Measurements from ENCODE around the gene RXRA. TPM values are rescaled to one million over a fixed set of nuclear protein-coding genes. Genes with fewer than 3 reads are reported as not detected.
A peak's percentile ranks its signal among the peaks of the same experiment; 100 is the strongest.

Gene RXRA
- polyA plus RNA-seq, 1 experiment, result 12.0 TPM

- POLR2A ChIA-PET, result interaction anchor here (0.6 kb wide), 2 partner anchors 52 to 144 kb away, joined by 3 to 7 read pairs; no protein-coding TSS in a partner anchor
- H3K36me3 ChIP-seq (ENCODE audit: control insufficient read depth, insufficient read depth, low read length), result no peaks in the 10 kb centered on the region
- DNase-seq (ENCODE audit: low read depth), result no peak
- 0 out of 2 replicates have a peak, but pooled peaks have one; percentile 15 for TF ChIP-seq CTCF (IDR thresholded peaks at IDR 0.05; ENCODE audit: insufficient read depth, low read depth, low read length)
- H3K27me3 ChIP-seq (ENCODE audit: control insufficient read depth, insufficient read depth, low read length), result no peaks in the 10 kb centered on the region; the same call in 1 of the 2 replicates
- CTCF ChIA-PET, result interaction anchor here (0.7 to 1.5 kb wide), 3 partner anchors 30 to 147 kb away, joined by 3 to 6 read pairs (median 4); no protein-coding TSS in a partner anchor
- H3K4me3 ChIP-seq (ENCODE audit: low read depth, low read length), result no peak overlapping the region
Measured at GRCh38 chr9:134317790-134318414, 8.4 kb upstream of the RXRA start.

GRCh38 chr9:134318481-134318891 is 7.8 kb upstream of the RXRA start:
- no peaks in the 10 kb centered on the region for H3K36me3 ChIP-seq (ENCODE audit: control insufficient read depth, insufficient read depth, low read length)
- DNase-seq (ENCODE audit: low read depth), result no peak
- POLR2A ChIA-PET, result no interaction called here
- no peak for TF ChIP-seq CTCF (IDR thresholded peaks at IDR 0.05; ENCODE audit: insufficient read depth, low read depth, low read length)
- no peak overlapping the region for H3K4me3 ChIP-seq (ENCODE audit: low read depth, low read length)
- H3K27me3 ChIP-seq (ENCODE audit: control insufficient read depth, insufficient read depth, low read length), result no peaks in the 10 kb centered on the region; the same call in 1 of the 2 replicates
- CTCF ChIA-PET, result interaction anchor here (0.7 to 0.8 kb wide), 2 partner anchors 125 to 147 kb away, joined by 4 to 6 read pairs; no protein-coding TSS in a partner anchor

GRCh38 chr9:134318941-134319305 is 7.3 kb upstream of the RXRA start:
- ChIA-PET POLR2A (no interaction called here), CTCF (no interaction called here)
- no peak for DNase-seq (ENCODE audit: low read depth)
- Histone ChIP-seq H3K4me3 (ENCODE audit: low read depth, low read length) (no peak overlapping the region), H3K36me3 (ENCODE audit: control insufficient read depth, insufficient read depth, low read length) (no peaks in the 10 kb centered on the region), H3K27me3 (ENCODE audit: control insufficient read depth, insufficient read depth, low read length) (no peaks in the 10 kb centered on the region; the same call in 1 of the 2 replicates)
- no peak for TF ChIP-seq CTCF (IDR thresholded peaks at IDR 0.05; ENCODE audit: insufficient read depth, low read depth, low read length)

- CTCF ChIA-PET, result interaction anchor here (1.1 to 2.2 kb wide), 2 partner anchors 124 to 148 kb away, joined by 4 to 6 read pairs; no protein-coding TSS in a partner anchor
- POLR2A ChIA-PET, result no interaction called here
- no peaks in the 10 kb centered on the region for H3K36me3 ChIP-seq (ENCODE audit: control insufficient read depth, insufficient read depth, low read length)
- no peak for DNase-seq (ENCODE audit: low read depth)
- TF ChIP-seq CTCF (IDR thresholded peaks at IDR 0.05; ENCODE audit: insufficient read depth, low read depth, low read length), result no peak
- H3K27me3 ChIP-seq (ENCODE audit: control insufficient read depth, insufficient read depth, low read length), result no peaks in the 10 kb centered on the region
- H3K4me3 ChIP-seq (ENCODE audit: low read depth, low read length), result no peak overlapping the region
Measured at GRCh38 chr9:134319306-134320125, 6.7 kb upstream of the RXRA start.
